MM.1S (cell line): Measurements from ENCODE around the gene KRTAP10-5.

ENCODE experiments used
- CTCF ChIP-seq: fragments of 300-600 bp; sonication (generic); IDR thresholded peaks from 2 replicates; pipeline ENCODE4 v1.5.1; 2016; ENCODE audit warnings: antibody characterized with exemption, low read length, mixed read lengths
- EZH2 ChIP-seq: fragments of 300-600 bp; sonication (generic); optimal IDR thresholded peaks from 2 replicates; pipeline ENCODE3; 2017; ENCODE audit warnings: low read depth, mild to moderate bottlenecking, antibody characterized with exemption, low read length, mixed read lengths
- EZH2phosphoT487 ChIP-seq: fragments of 300-600 bp; sonication (generic); IDR thresholded peaks from 2 replicates; pipeline ENCODE4 v1.6.1; 2018; ENCODE audit warnings: antibody characterized with exemption, low read length

GRCh38 chr21:44626262-44626661, 45.9 kb upstream of the KRTAP10-5 start:
- TF ChIP-seq CTCF (no peak), EZH2 (no peak), EZH2phosphoT487 (no peak)
